Superior temporal gyrus (tissue), 1 donor: Measurements from ENCODE around the gene CNN2.

Experiments
- DNase-seq: peaks from one replicate; pipeline ENCODE4 v3.0.0-alpha.2; 2016; ENCODE audit errors: extremely low spot score

Gene CNN2

DNA sequence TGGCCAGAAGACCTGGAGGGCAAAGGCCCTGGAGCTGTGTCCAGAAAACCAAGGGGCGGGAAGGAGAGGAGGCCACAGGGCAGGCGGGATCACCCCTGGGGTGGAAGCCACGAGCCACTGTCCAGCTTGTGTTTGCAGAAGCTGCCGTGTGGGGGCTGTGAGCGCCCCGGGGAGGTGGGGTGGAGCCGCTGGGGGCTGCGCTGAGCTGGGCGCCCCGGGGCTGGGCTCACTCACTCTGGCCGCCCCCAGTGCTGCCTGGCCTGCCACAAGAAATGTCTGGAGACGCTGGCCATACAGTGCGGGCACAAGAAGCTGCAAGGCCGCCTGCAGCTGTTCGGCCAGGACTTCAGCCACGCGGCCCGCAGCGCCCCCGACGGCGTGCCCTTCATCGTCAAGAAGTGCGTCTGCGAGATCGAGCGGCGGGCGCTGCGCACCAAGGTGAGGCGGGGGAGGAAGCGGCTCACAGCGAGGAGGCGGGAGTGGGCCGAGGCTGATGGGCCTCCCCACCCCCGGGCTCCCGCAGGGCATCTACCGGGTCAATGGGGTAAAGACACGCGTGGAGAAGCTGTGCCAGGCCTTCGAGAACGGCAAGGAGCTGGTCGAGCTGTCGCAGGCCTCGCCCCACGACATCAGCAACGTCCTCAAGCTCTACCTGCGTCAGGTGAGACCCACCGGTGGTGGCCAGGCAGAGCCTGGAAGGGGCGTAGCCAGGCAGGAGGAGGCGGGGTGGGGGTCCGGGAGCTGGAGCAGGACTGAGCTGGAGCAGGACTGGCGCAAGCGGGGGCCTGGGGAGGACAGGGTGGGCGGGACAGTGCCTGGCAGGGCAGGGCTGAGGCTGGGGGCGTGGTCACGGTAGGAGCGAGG lies 55.1 kb downstream of the CNN2 start:
- DNase-seq = no peak

DNA sequence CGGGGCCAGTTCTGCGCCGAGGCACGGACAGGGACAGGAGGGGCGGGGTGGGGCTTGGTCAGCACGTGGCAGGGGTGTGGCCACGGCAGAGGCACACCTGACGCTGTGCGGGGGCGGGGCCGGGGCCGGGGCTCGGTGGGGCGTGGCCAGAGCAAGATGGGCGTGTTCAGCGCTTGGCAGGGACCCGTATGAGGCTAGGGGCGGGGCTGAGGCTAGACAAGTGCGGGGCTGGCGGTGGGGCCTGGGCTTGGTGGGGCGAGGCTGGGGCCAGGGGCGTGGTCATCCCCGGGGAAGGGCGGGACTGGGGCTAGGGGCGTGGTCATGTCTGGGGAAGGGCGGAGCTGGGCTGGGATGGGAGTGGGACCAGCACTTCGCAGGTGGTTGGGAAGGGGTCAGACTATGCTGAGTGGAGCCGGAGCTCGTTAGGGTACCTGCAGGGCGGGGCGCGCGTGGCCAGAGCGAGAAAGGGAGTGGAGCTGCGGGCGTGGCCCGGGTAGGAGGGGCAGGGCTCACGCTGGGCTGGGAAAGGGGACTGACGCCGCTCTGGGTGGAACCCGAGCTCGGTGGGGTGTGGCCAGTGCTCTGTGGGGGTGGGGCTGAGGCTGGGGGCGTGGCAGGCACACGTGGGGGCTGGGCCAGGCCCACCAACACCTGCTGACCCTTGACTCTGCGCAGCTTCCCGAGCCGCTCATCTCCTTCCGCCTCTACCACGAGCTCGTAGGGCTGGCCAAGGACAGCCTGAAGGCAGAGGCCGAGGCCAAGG lies 55.9 kb downstream of the CNN2 start:
- DNase-seq = no peak

DNA sequence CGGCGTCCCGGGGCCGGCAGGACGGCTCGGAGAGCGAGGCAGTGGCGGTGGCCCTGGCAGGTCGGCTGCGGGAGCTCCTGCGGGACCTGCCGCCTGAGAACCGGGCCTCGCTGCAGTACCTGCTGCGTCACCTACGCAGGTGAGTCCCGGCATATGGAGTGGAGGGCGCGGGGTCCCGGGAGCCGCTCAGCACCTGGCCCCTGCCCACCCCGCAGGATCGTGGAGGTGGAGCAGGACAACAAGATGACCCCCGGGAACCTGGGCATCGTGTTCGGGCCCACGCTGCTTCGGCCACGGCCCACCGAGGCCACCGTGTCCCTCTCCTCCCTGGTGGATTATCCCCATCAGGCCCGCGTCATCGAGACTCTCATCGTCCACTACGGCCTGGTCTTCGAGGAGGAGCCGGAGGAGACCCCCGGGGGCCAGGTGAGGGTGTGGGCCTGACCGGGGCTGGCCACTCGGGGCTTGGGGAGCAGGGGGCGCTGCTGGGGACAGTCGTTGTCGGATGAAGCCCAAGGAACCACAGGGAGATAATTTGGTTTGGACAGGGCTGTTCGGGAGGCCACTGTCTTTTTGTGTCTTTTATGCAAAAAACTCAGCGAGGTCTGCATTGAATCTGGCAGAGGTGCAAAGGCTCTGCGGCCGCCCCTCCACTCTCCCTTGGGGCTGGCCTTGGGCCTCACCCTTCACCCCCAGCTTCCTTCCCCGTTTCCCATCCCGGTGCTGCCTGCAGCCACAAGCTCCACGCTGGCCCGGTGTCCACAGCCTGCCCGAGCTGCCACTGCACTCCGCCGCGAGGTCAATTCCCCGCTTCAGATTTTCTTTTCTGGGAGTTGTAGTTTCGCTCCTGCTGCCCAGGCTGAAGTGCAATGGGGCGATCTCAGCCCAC lies 56.8 kb downstream of the CNN2 start:
- no peak for DNase-seq

DNA sequence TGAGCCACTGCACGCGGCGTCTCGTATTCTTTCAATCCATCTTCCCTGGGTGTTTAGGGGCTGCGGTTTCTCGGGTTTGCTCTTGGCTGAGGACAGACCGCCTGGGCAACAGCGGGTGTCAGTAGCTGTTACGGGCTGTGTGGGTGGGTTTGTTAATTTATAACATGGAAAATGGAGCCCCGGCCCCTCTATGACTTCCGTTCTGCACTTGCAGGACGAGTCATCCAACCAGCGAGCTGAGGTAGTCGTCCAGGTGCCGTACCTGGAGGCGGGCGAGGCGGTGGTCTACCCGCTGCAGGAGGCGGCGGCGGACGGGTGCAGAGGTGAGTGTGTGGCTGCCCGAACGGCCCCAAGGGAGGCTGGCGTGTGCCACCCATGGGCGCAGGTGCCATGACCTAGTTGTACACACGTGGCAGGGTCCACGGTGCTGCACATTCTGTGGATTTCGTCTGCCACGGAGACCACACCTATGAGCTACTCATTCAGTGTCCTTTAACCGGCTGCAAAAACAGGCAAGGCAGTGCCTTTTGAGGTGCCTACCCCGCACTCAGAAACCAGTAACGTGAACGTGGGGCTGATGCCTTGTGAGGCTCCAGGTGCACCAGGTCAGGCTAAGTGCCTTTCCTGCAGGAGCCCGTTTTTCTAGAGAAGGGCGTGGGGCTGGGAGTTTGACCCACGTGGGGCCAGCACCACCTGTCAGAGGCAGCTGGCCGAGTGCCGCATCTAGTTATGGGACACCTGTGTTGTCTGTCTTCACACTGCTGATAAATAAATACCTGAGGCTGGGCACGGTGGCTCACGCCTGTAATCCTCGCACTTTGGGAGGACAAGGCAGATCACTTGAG lies 57.8 kb downstream of the CNN2 start:
- no peak for DNase-seq

DNA sequence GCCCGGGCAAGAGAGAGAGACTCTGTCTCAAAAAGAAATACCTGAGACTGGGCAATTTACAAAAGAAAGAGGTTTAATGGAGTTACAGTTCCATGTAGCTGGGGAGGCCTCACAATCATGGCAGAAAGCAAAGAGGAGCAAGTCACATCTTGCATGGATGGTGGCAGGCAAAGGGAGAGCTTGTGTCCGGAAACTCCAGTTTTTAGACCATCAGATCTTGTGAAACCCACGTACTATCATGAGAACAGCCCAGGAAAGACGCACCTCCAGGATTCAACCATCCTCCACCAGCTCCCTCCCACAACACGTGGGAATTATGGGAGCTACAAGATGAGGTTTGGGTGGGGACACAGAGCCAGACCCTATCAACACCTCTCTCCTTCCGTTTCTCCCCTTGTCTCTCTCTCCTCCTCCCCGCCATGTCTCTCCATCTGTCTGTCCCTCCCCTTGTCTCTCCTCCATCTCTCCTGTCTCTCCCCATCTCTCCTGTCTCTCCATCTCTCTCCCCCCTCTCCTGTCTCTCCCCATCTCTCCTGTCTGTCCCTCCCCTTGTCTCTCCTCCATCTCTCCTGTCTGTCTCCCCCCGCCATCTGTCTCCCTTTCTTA lies 58.7 kb downstream of the CNN2 start:
- DNase-seq = no peak

DNA sequence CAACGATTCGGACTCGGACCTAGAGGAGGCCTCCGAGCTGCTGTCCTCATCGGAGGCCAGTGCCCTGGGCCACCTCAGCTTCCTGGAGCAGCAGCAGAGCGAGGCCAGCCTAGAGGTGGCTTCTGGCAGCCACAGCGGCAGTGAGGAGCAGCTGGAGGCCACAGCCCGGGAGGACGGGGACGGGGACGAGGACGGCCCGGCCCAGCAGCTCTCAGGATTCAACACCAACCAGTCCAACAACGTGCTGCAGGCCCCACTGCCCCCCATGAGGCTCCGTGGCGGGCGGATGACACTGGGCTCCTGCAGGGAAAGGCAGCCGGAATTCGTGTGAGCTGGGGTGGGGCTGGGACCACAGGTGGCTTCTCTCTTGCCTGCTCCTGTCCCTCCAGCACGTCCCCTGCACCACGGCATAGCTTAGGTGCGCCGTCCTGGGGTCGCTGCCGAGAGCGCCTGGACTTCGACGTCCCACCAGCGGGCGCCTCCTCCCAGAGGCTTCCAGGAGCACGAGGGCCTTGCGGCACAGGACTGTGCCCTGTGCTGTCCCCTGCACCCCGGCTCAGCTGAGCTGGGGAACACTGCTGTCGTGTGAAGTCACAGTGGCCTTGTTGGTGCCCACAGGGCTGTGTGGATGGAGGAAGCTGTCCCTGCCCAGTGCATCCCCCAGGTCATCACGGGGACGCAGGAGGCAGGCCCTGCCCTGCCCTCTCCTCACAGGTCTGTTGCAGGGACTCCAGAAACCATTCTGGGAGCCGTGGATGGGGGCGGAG lies 59.5 kb downstream of the CNN2 start:
- DNase-seq = no peak

DNA sequence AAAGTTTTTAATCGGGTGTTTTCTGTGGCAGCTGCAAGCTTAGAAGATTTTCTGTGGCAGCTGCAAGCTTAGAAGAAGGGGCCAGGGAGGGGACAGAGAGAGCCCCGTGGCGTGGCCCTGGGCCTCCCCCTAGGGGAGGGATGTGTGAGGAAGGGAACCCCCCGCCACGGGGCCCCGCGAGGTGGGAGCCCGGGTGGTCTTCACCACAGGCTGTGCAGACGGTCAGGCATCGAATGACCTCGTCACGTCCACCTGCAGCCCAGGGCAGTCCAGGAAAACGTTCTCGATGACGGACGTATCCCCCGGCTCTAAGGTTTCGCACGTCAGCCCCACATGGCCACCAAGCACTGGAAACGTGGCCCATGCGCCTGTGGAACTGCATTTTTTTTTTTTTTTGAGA lies 60.2 kb downstream of the CNN2 start:
- no peak for DNase-seq

DNA sequence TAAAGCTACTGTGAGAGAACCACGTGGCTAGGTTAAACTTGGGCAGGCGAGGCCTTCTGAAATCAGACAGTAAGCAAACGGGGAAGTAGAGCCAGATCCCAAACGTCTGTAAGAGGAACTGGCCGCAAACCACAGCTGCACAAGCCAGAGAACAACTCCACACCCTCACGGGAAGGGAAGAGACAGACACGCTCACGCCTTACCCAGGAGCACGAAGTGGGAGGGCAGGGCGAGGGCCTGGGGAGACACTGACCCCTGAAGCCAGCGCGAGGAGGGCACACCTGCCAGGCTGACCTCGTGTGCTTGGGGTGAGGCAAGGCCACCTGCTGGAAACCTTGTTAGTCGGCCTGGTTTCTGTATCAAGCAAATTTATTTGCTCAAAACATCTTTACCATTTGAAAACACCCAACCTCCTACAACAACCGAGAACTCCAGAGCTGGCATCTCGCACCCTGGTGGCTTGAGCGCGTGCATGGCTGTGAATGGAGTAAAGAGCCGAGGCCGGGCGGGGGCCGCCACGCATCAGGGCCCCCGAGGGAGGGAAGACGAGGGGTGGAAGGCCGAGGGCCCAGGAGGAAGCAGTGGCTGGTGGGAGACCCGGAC lies 61.5 kb downstream of the CNN2 start:
- DNase-seq = peak; percentile 21

DNA sequence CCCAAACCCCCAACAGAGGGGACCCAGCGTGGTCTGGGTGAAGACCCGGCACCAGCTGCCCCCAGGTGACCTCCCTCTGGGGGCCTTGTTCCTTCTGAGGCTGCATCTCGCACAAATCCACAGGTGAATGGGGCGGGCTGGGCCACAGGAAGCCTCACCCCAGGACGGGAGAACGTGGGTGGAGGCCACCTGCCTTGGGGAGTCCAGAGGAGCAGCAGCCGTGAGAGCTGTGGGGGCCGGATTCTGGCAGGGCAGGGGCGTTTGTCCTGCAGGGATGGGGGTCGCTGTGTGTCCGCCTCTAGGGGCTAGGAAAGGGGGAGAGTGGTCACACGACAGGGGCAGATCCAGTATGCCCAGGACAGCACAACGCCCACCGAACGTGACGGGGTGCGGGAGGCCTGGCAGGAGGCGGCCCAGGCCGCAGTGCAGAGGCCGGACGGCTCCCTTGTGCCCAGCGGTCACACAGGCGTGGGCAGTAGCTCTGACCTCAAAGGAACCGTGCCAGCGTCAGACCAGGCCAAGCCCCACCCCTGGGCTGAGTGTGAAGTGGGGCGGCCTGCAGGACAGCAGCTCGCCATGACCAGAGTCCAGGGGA lies 62.1 kb downstream of the CNN2 start:
- DNase-seq = no peak
